Measurements from ENCODE around the gene SECISBP2L. TPM values are rescaled to one million over a fixed set of nuclear protein-coding genes. Genes with fewer than 3 reads are reported as not detected.

SECISBP2L gene
- total RNA-seq (100 to 1,000 TPM in 1 of 2 donors, 10 to 100 TPM in 1; 72.9 to 678 TPM), polyA plus RNA-seq (10 to 100 TPM; 16.2 to 30.5 TPM)
- long read RNA-seq, donor 1, full-length matches to known transcripts, result 8 of 13 reads
- long read RNA-seq, donor 1, partial matches to known transcripts, result 5 of 13 reads
- long read RNA-seq, donor 1, other reads (novel, unspliced or antisense), result 0 of 13 reads
- long read RNA-seq, donor 2, partial matches to known transcripts, result 0 of 2 reads
- long read RNA-seq, donor 2, other reads (novel, unspliced or antisense), result 0 of 2 reads
- long read RNA-seq, donor 3, result 0 reads
- long read RNA-seq, donor 4, partial matches to known transcripts, result 0 of 3 reads
- long read RNA-seq, donor 4, other reads (novel, unspliced or antisense), result 0 of 3 reads
- long read RNA-seq, donor 5, full-length matches to known transcripts, result 5 of 11 reads
- long read RNA-seq, donor 5, partial matches to known transcripts, result 6 of 11 reads
- long read RNA-seq, donor 5, other reads (novel, unspliced or antisense), result 0 of 11 reads

- Histone ChIP-seq H3K27ac (ENCODE audit: low read depth in 1 of 2, low read length in 1 of 2) (peak within 1 kb of the TSS; percentile 90 to 93), H3K36me3 (ENCODE audit: control insufficient read depth in 4 of 4, insufficient read depth in 4 of 4, low read length in 4 of 4) (peaks cover 0 to 3% (median 0%) of the 10 kb centered on the region in 4 donors), H3K27me3 (ENCODE audit: control insufficient read depth in 3 of 3, insufficient read depth in 3 of 3, low read length in 2 of 3) (no peaks in the 10 kb centered on the region), H3K4me3 (peak within 1 kb of the TSS; percentile 82), H3K4me1 (ENCODE audit: control insufficient read depth in 5 of 5, insufficient read depth in 5 of 5, low read length in 5 of 5) (peaks cover 0 to 19% (median 5%) of the 10 kb centered on the region in 5 donors), H3K9ac (ENCODE audit: insufficient read depth in 1 of 2, low read length in 2 of 2) (peak within 1 kb of the TSS; percentile 69 to 96), H3K9me3 (ENCODE audit: control insufficient read depth in 4 of 4, insufficient read depth in 3 of 4, low read length in 3 of 4) (no peaks in the 10 kb centered on the region)
- DNase-seq (peak; percentile 97 to 98 (median 98)), ATAC-seq (ENCODE audit: insufficient read depth, low FRiP score) (peak; percentile 93)
- 5 to 6% methylated on average over 50 of the region's 50 CpGs for WGBS, 2 donors
- peak; percentile 22 for TF ChIP-seq CTCF (IDR thresholded peaks at IDR 0.05; ENCODE audit: control extremely low read depth, extremely low read depth)
These were observed at the start of gene SECISBP2L for GRCh38 chr15:49046220-49047102. TSS of gene SECISBP2L (minus strand) at chr15:49046446. CDS start at chr15:49046299, 147 bp downstream.

- H3K9me3 ChIP-seq (ENCODE audit: control insufficient read depth in 4 of 4, insufficient read depth in 3 of 4, low read length in 3 of 4), result no peaks in the 10 kb centered on the region
- no peak for ATAC-seq (ENCODE audit: insufficient read depth, low FRiP score)
- 59 to 71% methylated on average over 1 of the region's 1 CpG for WGBS, 2 donors
These were observed 48.7 kb upstream of the SECISBP2L start for GRCh38 chr15:49094923-49095322.

More at GRCh38 chr15:49094923-49095322, 48.7 kb upstream of the SECISBP2L start:
- Histone ChIP-seq H3K4me1 (ENCODE audit: control insufficient read depth in 5 of 5, insufficient read depth in 5 of 5, low read length in 5 of 5) (no peaks in the 10 kb centered on the region), H3K27ac (ENCODE audit: low read depth in 1 of 2, low read length in 1 of 2) (no peak overlapping the region), H3K9ac (ENCODE audit: insufficient read depth in 1 of 2, low read length in 2 of 2) (no peak overlapping the region), H3K36me3 (ENCODE audit: control insufficient read depth in 4 of 4, insufficient read depth in 4 of 4, low read length in 4 of 4) (no peaks in the 10 kb centered on the region), H3K4me3 (no peak overlapping the region), H3K27me3 (ENCODE audit: control insufficient read depth in 3 of 3, insufficient read depth in 3 of 3, low read length in 2 of 3) (no peaks in the 10 kb centered on the region)
- TF ChIP-seq CTCF (IDR thresholded peaks at IDR 0.05; ENCODE audit: control extremely low read depth, extremely low read depth), result no peak
- no peak for DNase-seq

Measured in lung (tissue), 16 donors.